GM12873 (cell line): ENCODE data around the gene NDUFA3.

ENCODE experiments used
- TF ChIP-seq, protein P1 (sequence below): IDR thresholded peaks from 2 replicates; pipeline ENCODE4 v1.5.1; 2012; ENCODE audit warnings: low read depth, mild to moderate bottlenecking, moderate library complexity, low read length, control low read depth; ENCODE audit not compliant: insufficient read depth; ENCODE audit errors: missing control alignments

The NDUFA3 gene

GRCh38 chr19:54154603-54155345 is 52.1 kb downstream of the NDUFA3 start:
- TF ChIP-seq, protein P1, sequence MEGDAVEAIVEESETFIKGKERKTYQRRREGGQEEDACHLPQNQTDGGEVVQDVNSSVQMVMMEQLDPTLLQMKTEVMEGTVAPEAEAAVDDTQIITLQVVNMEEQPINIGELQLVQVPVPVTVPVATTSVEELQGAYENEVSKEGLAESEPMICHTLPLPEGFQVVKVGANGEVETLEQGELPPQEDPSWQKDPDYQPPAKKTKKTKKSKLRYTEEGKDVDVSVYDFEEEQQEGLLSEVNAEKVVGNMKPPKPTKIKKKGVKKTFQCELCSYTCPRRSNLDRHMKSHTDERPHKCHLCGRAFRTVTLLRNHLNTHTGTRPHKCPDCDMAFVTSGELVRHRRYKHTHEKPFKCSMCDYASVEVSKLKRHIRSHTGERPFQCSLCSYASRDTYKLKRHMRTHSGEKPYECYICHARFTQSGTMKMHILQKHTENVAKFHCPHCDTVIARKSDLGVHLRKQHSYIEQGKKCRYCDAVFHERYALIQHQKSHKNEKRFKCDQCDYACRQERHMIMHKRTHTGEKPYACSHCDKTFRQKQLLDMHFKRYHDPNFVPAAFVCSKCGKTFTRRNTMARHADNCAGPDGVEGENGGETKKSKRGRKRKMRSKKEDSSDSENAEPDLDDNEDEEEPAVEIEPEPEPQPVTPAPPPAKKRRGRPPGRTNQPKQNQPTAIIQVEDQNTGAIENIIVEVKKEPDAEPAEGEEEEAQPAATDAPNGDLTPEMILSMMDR = no peak

- TF ChIP-seq, protein P1 = no peak
These were observed 53.0 kb downstream of the NDUFA3 start for GRCh38 chr19:54155694-54156093.

- TF ChIP-seq, protein P1 = no peak
These were observed 53.8 kb downstream of the NDUFA3 start for GRCh38 chr19:54156490-54156889.

GRCh38 chr19:54156953-54157352 is 54.3 kb downstream of the NDUFA3 start:
- TF ChIP-seq, protein P1 = no peak
